Transverse colon (tissue), 4 donors: ENCODE data around the gene ANK3.

ENCODE experiments used
- CTCF ChIP-seq, 5 experiments: fragments of 200-600 bp in 3 of 5; fragments of 450-650 bp in 2 of 5; sonication (generic) in 3 of 5; IDR thresholded peaks; 1 replicate in 2 of 5; 2 replicates in 3 of 5; pipeline ENCODE4 v1.5.1; 2016 to 2017; ENCODE audit warnings: antibody characterized with exemption in 5 of 5, inconsistent platforms in 3 of 5, mild to moderate bottlenecking in 2 of 5, moderate library complexity in 1 of 5
- POLR2A ChIP-seq: fragments of 450-650 bp; IDR thresholded peaks from one replicate; pipeline ENCODE4 v1.6.1; 2016; ENCODE audit warnings: antibody characterized with exemption, mild to moderate bottlenecking, moderate library complexity
- POLR2AphosphoS5 ChIP-seq, 3 donors: sonication (generic); formaldehyde crosslinking; IDR thresholded peaks; one replicate each; pipeline ENCODE4 v1.6.1; 2016; ENCODE audit warnings: antibody characterized with exemption in 3 of 3

GRCh38 chr10:60367901-60368300 is 21.8 kb downstream of the ANK3 start:
- TF ChIP-seq CTCF (IDR thresholded peaks at IDR 0.05) (no peak), POLR2AphosphoS5 (IDR thresholded peaks at IDR 0.05) (no peak), POLR2A (no peak)
